ENCODE data around the gene RNF111. TPM values are rescaled to one million over a fixed set of nuclear protein-coding genes. Genes with fewer than 3 reads are reported as not detected.

RNF111 gene
- total and polyA plus RNA-seq, 10 of the 15 experiments (the other 5 are each of a cell fraction or from before 2014, with no cell fraction given), result 8.6 to 34.7 (median 15.7) TPM

DNA sequence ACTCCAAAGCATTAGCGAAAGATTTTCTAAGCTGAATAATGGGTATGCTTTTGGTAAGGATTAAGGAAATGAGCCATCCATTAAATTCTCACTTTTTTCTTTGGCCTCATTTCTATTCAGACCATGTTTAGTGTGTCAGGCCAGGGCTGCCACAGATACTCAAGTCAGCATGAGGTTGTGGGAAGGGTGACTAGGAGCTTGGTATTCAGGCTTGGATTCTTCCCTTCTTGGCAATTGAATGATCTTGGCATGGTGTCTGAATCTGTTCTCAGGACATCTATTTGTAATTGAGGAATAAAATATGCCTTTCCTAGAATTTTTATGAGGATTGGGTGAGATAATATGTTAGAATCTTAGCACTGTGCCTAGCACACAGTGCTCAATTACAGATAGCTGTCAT is 128.7 kb downstream of the RNF111 start:
- Histone ChIP-seq H3K9ac (ENCODE audit: control insufficient read depth, insufficient read depth, low read length) (no peak overlapping the region), H4K20me1 (ENCODE audit: control insufficient read depth, insufficient read depth) (no peaks in the 10 kb centered on the region), H3K27me3 (replicated peaks in 1 of 2; ENCODE audit: control insufficient read depth in 2 of 2, insufficient read depth in 2 of 2, low read length in 1 of 2) (no peaks in the 10 kb centered on the region), H3K4me3 (no peak overlapping the region), H3K79me2 (ENCODE audit: control insufficient read depth, insufficient read depth, low read length) (no peaks in the 10 kb centered on the region; the same call in 1 of the 2 replicates), H3K4me1 (ENCODE audit: control insufficient read depth, insufficient read depth, low read length) (no peaks in the 10 kb centered on the region), H3K9me3 (replicated peaks; ENCODE audit: control insufficient read depth, insufficient read depth, low read length) (no peaks in the 10 kb centered on the region), H2AFZ (ENCODE audit: control insufficient read depth, low read depth, low read length) (no peak overlapping the region), H3K4me2 (ENCODE audit: control insufficient read depth, insufficient read depth) (no peak overlapping the region), H3K36me3 (ENCODE audit: control insufficient read depth in 2 of 2, insufficient read depth in 2 of 2, low read length in 1 of 2) (peaks cover 20 to 44% of the 10 kb centered on the region in 2 experiments), H3K27ac (ENCODE audit: control insufficient read depth, insufficient read depth) (no peak overlapping the region)
- 100% methylated on average over 1 of the region's 1 CpG for whole genome bisulfite sequencing (ENCODE audit: insufficient coverage, insufficient replicate concordance, low lambda C conversion rate, missing lambda C conversion rate)
- FAIRE-seq (no peak), DNase-seq (ENCODE audit: low read depth, low spot score) (no peak), ATAC-seq (no peak)
- SMC1A ChIA-PET (ENCODE audit: uncharacterized antibody, unreplicated experiment), result interaction anchor here (3.3 kb wide), 1 partner anchor 10 kb away, joined by 11 read pairs; no protein-coding TSS in a partner anchor
- no peak for TF ChIP-seq SUZ12 (IDR thresholded peaks at IDR 0.05; ENCODE audit: unreplicated experiment)
- TF ChIP-seq SMARCA5 (IDR thresholded peaks at IDR 0.05), result no peak
- no peak for TF ChIP-seq MTA2 (IDR thresholded peaks at IDR 0.05; ENCODE audit: low read depth)
- TF ChIP-seq TCF3 (IDR thresholded peaks at IDR 0.05; ENCODE audit: borderline replicate concordance, insufficient read depth, low read depth, low read length), result no peak
- in situ Hi-C loops (cut with MboI), result no loop called here
- POLR2A ChIA-PET, result interaction anchor here (1.0 kb wide), 1 partner anchor 9 kb away, joined by 5 read pairs; no protein-coding TSS in a partner anchor
- CTCF ChIA-PET, result interaction anchor here (1.0 to 1.4 kb wide), 3 partner anchors 10 to 376 kb away, joined by 3 to 6 read pairs (median 3); no protein-coding TSS in a partner anchor
- intact Hi-C loops (cut with micrococcal nuclease; ENCODE audit: unreplicated experiment), result no loop called here
- RAD21 ChIA-PET (ENCODE audit: unreplicated experiment), result no interaction called here
- no TSS peak for BruUV-seq (replicated peaks)

DNA sequence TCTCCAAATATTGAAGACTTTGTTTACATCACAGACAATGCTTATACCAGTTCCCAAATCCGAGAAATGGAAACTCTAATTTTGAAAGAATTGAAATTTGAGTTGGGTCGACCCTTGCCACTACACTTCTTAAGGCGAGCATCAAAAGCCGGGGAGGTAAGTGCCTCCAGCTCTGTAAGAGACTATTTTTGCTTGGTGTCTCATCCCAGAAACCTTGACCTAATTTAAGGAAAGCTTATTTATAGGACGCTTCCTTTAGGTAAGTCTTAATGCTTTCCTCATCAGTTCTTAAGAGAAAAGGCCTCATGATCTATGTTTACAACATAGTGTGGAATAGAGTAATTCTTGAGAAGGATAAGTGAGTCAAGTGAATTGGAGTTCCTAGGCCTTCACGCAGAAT is 129.3 kb downstream of the RNF111 start:
- H3K27ac ChIP-seq (ENCODE audit: control insufficient read depth, insufficient read depth), result no peak overlapping the region
- no peaks in the 10 kb centered on the region for H3K4me1 ChIP-seq (ENCODE audit: control insufficient read depth, insufficient read depth, low read length)
- no peak for DNase-seq (ENCODE audit: low read depth, low spot score)
- no peak overlapping the region for H3K4me3 ChIP-seq
- CTCF ChIA-PET, result interaction anchor here (1.0 to 1.4 kb wide), 3 partner anchors 10 to 375 kb away, joined by 3 to 6 read pairs (median 3); no protein-coding TSS in a partner anchor
- H2AFZ ChIP-seq (ENCODE audit: control insufficient read depth, low read depth, low read length), result no peak overlapping the region
- no peak for FAIRE-seq
- in situ Hi-C loops (cut with MboI) (no loop called here), intact Hi-C loops (cut with micrococcal nuclease; ENCODE audit: unreplicated experiment) (no loop called here)
- H3K9ac ChIP-seq (ENCODE audit: control insufficient read depth, insufficient read depth, low read length), result no peak overlapping the region
- no TSS peak for BruUV-seq (replicated peaks)
- peaks cover 20 to 43% of the 10 kb centered on the region in 2 experiments for H3K36me3 ChIP-seq (ENCODE audit: control insufficient read depth in 2 of 2, insufficient read depth in 2 of 2, low read length in 1 of 2)
- RAD21 ChIA-PET (ENCODE audit: unreplicated experiment), result no interaction called here
- WGBS (ENCODE audit: insufficient coverage, insufficient replicate concordance, low lambda C conversion rate, missing lambda C conversion rate), result 96% methylated on average over 6 of the region's 6 CpGs
- no peak overlapping the region for H3K4me2 ChIP-seq (ENCODE audit: control insufficient read depth, insufficient read depth)
- POLR2A ChIA-PET, result interaction anchor here (1.0 kb wide), 1 partner anchor 10 kb away, joined by 5 read pairs; no protein-coding TSS in a partner anchor
- ATAC-seq, result no peak
- H3K79me2 ChIP-seq (ENCODE audit: control insufficient read depth, insufficient read depth, low read length), result no peaks in the 10 kb centered on the region
- H4K20me1 ChIP-seq (ENCODE audit: control insufficient read depth, insufficient read depth), result no peaks in the 10 kb centered on the region
- no peaks in the 10 kb centered on the region for H3K9me3 ChIP-seq (replicated peaks; ENCODE audit: control insufficient read depth, insufficient read depth, low read length)
- no peaks in the 10 kb centered on the region for H3K27me3 ChIP-seq (replicated peaks in 1 of 2; ENCODE audit: control insufficient read depth in 2 of 2, insufficient read depth in 2 of 2, low read length in 1 of 2)
- SMC1A ChIA-PET (ENCODE audit: uncharacterized antibody, unreplicated experiment), result interaction anchor here (3.3 kb wide), 1 partner anchor 10 kb away, joined by 11 read pairs; no protein-coding TSS in a partner anchor
- TF ChIP-seq, protein P1, sequence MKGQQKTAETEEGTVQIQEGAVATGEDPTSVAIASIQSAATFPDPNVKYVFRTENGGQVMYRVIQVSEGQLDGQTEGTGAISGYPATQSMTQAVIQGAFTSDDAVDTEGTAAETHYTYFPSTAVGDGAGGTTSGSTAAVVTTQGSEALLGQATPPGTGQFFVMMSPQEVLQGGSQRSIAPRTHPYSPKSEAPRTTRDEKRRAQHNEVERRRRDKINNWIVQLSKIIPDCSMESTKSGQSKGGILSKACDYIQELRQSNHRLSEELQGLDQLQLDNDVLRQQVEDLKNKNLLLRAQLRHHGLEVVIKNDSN (IDR thresholded peaks at IDR 0.05; ENCODE audit: borderline replicate concordance, extremely low read length, insufficient read depth, low read depth, low read length), result no peak
- TF ChIP-seq SMAD1 (IDR thresholded peaks at IDR 0.05; ENCODE audit: low read depth, partially characterized antibody), result no peak
- TF ChIP-seq JUND (IDR thresholded peaks at IDR 0.05; ENCODE audit: low read depth, low read length), result no peak
- TF ChIP-seq, protein P2, sequence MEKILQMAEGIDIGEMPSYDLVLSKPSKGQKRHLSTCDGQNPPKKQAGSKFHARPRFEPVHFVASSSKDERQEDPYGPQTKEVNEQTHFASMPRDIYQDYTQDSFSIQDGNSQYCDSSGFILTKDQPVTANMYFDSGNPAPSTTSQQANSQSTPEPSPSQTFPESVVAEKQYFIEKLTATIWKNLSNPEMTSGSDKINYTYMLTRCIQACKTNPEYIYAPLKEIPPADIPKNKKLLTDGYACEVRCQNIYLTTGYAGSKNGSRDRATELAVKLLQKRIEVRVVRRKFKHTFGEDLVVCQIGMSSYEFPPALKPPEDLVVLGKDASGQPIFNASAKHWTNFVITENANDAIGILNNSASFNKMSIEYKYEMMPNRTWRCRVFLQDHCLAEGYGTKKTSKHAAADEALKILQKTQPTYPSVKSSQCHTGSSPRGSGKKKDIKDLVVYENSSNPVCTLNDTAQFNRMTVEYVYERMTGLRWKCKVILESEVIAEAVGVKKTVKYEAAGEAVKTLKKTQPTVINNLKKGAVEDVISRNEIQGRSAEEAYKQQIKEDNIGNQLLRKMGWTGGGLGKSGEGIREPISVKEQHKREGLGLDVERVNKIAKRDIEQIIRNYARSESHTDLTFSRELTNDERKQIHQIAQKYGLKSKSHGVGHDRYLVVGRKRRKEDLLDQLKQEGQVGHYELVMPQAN (conservative IDR thresholded peaks at IDR 0.05), result no peak
- no peak for TF ChIP-seq ETV6 (conservative IDR thresholded peaks at IDR 0.05 in 1 of 2, IDR thresholded peaks at IDR 0.05 in 1 of 2; ENCODE audit: borderline replicate concordance in 1 of 2, low read depth in 1 of 2)
- no peak for TF ChIP-seq HCFC1 (IDR thresholded peaks at IDR 0.05; ENCODE audit: low read length)

Measured in GM12878 (cell line).